Mammary epithelial cell (primary cell): Measurements from ENCODE around the gene RAB11FIP4.

ENCODE experiments used
- EZH2 ChIP-seq: IDR thresholded peaks from 2 replicates; pipeline ENCODE4 v1.6.1; 2012; ENCODE audit warnings: low read length, inconsistent platforms, borderline replicate concordance
- TF ChIP-seq, protein P1 (sequence below), 2 donors: IDR thresholded peaks in 1 of 2; conservative IDR thresholded peaks in 1 of 2; 2 replicates each; pipeline ENCODE4 v1.5.1; 2011 to 2012; ENCODE audit warnings: inconsistent platforms in 2 of 2, low read length in 2 of 2, mild to moderate bottlenecking in 2 of 2, control low read depth in 1 of 2, low read depth in 1 of 2; ENCODE audit not compliant: insufficient read depth in 1 of 2; ENCODE audit errors: extremely low read depth in 1 of 2

DNA sequence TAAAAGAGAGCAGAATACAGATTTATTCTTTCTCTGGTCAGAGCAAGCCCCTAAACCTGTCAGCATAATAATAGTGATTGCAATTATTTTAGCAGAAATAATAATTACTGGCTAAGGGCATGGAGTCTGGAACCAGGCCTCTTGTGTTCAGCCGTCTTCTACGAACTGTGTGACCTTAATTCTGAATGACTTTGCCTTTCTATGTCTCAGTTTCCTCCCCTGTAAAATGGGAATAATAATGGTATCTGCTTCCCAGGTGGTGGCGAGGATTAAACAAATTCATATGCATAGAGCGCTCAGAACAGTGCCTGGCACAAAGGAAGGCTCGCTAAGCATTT is 33.4 kb downstream of the RAB11FIP4 start:
- no peak for TF ChIP-seq EZH2
- TF ChIP-seq, protein P1, sequence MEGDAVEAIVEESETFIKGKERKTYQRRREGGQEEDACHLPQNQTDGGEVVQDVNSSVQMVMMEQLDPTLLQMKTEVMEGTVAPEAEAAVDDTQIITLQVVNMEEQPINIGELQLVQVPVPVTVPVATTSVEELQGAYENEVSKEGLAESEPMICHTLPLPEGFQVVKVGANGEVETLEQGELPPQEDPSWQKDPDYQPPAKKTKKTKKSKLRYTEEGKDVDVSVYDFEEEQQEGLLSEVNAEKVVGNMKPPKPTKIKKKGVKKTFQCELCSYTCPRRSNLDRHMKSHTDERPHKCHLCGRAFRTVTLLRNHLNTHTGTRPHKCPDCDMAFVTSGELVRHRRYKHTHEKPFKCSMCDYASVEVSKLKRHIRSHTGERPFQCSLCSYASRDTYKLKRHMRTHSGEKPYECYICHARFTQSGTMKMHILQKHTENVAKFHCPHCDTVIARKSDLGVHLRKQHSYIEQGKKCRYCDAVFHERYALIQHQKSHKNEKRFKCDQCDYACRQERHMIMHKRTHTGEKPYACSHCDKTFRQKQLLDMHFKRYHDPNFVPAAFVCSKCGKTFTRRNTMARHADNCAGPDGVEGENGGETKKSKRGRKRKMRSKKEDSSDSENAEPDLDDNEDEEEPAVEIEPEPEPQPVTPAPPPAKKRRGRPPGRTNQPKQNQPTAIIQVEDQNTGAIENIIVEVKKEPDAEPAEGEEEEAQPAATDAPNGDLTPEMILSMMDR (conservative IDR thresholded peaks at IDR 0.05 in 1 of 2, IDR thresholded peaks at IDR 0.05 in 1 of 2; ENCODE audit: extremely low read depth in 1 of 2, insufficient read depth in 1 of 2, low read depth in 1 of 2, low read length in 2 of 2) = no peak
